Measurements from ENCODE around the gene MGMT.

The MGMT gene

GRCh38 chr10:129659508-129660268 is 192.6 kb downstream of the MGMT start:
- CTCF ChIA-PET = no interaction called here
- POLR2A ChIA-PET (ENCODE audit: low non-redundant PET) = no interaction called here
- no peak overlapping the region for H3K27ac ChIP-seq
- no peak for TF ChIP-seq CTCF (conservative IDR thresholded peaks at IDR 0.05; ENCODE audit: low read depth)
- no peak for DNase-seq (ENCODE audit: low spot score)

DNA sequence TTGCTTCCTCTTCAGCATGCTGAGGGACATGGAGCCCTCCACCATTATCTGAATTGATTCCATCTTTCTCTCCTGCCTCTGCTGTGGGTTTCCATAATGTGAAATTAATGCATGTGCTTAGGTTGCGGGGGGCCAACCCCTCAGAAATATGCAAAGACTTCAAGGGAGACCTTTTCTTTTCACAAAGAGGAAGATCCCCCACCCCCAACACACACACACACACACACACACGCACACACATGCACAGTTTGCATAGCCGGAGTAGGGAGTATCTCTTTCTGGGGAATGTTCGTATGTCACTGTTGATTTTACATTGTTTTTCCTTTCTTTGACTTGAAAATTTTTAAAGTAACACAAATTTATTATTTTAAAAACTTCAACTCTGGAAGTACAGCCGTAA is 193.5 kb downstream of the MGMT start:
- TF ChIP-seq CTCF (conservative IDR thresholded peaks at IDR 0.05; ENCODE audit: low read depth) = no peak
- H3K27ac ChIP-seq = no peak overlapping the region
- no peak for DNase-seq (ENCODE audit: low spot score)
- ChIA-PET POLR2A (ENCODE audit: low non-redundant PET) (no interaction called here), CTCF (interaction anchor here (0.7 kb wide), 1 partner anchor 442 kb away, joined by 4 read pairs; no protein-coding TSS in a partner anchor)

DNA sequence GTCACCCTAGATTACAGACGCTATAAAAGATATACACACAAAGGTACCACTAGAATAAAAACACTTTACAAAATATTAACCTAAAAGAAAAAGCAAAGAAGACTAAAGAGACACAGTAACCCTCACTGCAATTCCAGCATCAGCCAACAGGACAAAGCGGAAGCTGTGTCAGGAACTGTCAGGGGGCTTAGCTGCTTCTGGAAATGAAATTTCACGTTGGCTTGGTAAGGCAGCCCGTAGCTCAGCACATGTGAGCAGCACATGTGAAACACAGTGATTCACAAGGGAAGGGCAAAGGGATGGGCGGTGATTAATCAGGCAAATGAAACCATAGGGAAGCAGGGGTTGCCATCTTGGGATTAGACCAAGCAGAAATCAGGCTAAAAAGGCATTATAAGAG is 195.4 kb downstream of the MGMT start:
- ChIA-PET CTCF (interaction anchor here (0.7 kb wide), 1 partner anchor 24 kb away, joined by 3 read pairs; no protein-coding TSS in a partner anchor), POLR2A (ENCODE audit: low non-redundant PET) (no interaction called here)
- no peak for TF ChIP-seq CTCF (conservative IDR thresholded peaks at IDR 0.05; ENCODE audit: low read depth)
- no peak for DNase-seq (ENCODE audit: low spot score)
- no peak overlapping the region for H3K27ac ChIP-seq

GRCh38 chr10:129670124-129670523 is 203.1 kb downstream of the MGMT start:
- ChIA-PET POLR2A (ENCODE audit: low non-redundant PET) (no interaction called here), CTCF (no interaction called here)
- DNase-seq (ENCODE audit: low spot score) = no peak
- no peak overlapping the region for H3K27ac ChIP-seq
- TF ChIP-seq CTCF (conservative IDR thresholded peaks at IDR 0.05; ENCODE audit: low read depth) = no peak

- TF ChIP-seq CTCF (conservative IDR thresholded peaks at IDR 0.05; ENCODE audit: low read depth) = no peak
- CTCF ChIA-PET = interaction anchor here (0.7 to 1.6 kb wide), 2 partner anchors 15 to 239 kb away, joined by 3 read pairs; no protein-coding TSS in a partner anchor
- POLR2A ChIA-PET (ENCODE audit: low non-redundant PET) = no interaction called here
- no peak overlapping the region for H3K27ac ChIP-seq
- no peak for DNase-seq (ENCODE audit: low spot score)
Observed at GRCh38 chr10:129673292-129673691, 206.3 kb downstream of the MGMT start.

GRCh38 chr10:129675027-129675769 is 208.2 kb downstream of the MGMT start:
- ChIA-PET CTCF (no interaction called here), POLR2A (ENCODE audit: low non-redundant PET) (no interaction called here)
- H3K27ac ChIP-seq = no peak overlapping the region
- no peak for DNase-seq (ENCODE audit: low spot score)
- no peak for TF ChIP-seq CTCF (conservative IDR thresholded peaks at IDR 0.05; ENCODE audit: low read depth)
